Upper lobe of right lung (tissue), 1 donor: ENCODE measurements around the gene HMG20A. TPM values are rescaled to one million over a fixed set of nuclear protein-coding genes. Genes with fewer than 3 reads are reported as not detected.

ENCODE experiments used
- ATAC-seq: fragments of 200-7000 bp; cut with Tn5 transposase; one replicate; pipeline ENCODE4 v1.9.1; 2020; ENCODE audit warnings: mild to moderate bottlenecking, moderate library complexity
- DNase-seq: peaks from one replicate; pipeline ENCODE4 v3.0.0-alpha.2; 2020
- H3K27ac ChIP-seq: fragments of 200-600 bp; one replicate; pipeline ENCODE4 v1.8.0; 2022
- H3K27me3 ChIP-seq: fragments of 200-600 bp; one replicate; pipeline ENCODE4 v1.8.0; 2022; ENCODE audit warnings: mild to moderate bottlenecking
- H3K36me3 ChIP-seq: fragments of 200-600 bp; one replicate; pipeline ENCODE4 v1.8.0; 2022
- H3K4me1 ChIP-seq: fragments of 200-600 bp; one replicate; pipeline ENCODE4 v1.8.0; 2022
- H3K4me3 ChIP-seq: fragments of 200-600 bp; one replicate; pipeline ENCODE4 v1.8.0; 2022; ENCODE audit warnings: mild to moderate bottlenecking
- H3K9me3 ChIP-seq: fragments of 200-600 bp; one replicate; pipeline ENCODE4 v1.8.0; 2022
- intact Hi-C: fragments of 100-400 bp; cut with DNase I; formaldehyde crosslinking; loops from one replicate; pipeline ENCODE4 v1.11.0; 2022
- total RNA-seq: library from RNA; stranded (reverse); fragmentation: NEBNext Ultra II Directional; extraction: Animal tissue kit (Norgen Biotek cat#: 25700); gene quantifications from one replicate; pipeline ENCODE4 v1.2.1, GENCODE V29; 2021
- TF ChIP-seq, protein P1 (sequence below): fragments of 200-600 bp; IDR thresholded peaks from one replicate; pipeline ENCODE4 v1.8.0; 2022; ENCODE audit warnings: antibody characterized with exemption
- donor health status: DM: no; HTN: yes; CAD: no; lungs with severe emphysema.

Gene HMG20A
- total RNA-seq, 1 donor from 2014 or later: 41.9 TPM

DNA sequence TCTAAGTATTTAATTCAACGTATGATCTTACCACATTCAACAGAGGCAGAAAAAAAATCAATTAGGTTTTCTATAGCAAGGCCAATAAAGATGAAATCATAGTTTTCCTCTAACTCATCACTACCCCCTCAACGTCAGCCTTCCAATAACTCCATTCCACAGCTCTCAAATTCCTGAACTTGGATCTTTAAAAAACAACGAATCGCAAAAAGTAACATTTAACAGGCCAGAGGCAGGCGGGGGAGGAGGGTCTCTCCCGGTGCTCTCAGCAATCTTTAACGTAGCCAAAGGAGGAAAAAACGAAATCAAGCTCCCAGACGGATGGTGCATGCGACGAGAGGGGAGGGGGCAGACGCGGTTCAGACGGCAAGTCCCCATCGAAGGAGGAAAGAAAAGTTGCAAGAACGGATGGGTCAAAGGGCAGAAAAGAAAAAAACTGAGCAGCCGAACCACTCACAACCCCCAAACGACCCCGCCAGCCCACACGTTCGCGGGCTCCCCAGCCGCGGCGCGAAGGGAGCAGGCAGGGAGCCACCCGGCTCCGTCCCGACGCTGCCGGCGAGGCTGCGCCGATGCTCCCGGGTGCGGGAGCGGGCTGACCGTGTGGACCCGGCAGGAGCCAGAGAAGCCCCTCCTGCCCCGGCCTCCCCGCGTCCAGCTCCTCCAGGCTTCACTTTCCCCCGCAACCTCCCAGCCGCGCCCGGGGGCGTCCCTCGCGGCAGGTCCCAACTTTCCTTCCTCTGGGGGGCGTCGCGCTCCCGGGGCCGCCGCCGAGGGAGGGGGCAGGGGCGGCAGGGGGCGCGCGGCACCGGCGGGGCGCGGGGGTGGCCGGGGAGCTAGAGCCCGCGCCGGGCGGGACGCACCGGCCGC lies 1.5 kb upstream of the HMG20A start:
- Histone ChIP-seq H3K27ac (peak overlapping the region; percentile 90), H3K9me3 (no peaks in the 10 kb centered on the region), H3K36me3 (no peaks in the 10 kb centered on the region), H3K4me1 (peaks cover 51% of the 10 kb centered on the region), H3K27me3 (no peaks in the 10 kb centered on the region), H3K4me3 (peak overlapping the region; percentile 90)
- intact Hi-C loops: no loop called here
- TF ChIP-seq, protein P1, sequence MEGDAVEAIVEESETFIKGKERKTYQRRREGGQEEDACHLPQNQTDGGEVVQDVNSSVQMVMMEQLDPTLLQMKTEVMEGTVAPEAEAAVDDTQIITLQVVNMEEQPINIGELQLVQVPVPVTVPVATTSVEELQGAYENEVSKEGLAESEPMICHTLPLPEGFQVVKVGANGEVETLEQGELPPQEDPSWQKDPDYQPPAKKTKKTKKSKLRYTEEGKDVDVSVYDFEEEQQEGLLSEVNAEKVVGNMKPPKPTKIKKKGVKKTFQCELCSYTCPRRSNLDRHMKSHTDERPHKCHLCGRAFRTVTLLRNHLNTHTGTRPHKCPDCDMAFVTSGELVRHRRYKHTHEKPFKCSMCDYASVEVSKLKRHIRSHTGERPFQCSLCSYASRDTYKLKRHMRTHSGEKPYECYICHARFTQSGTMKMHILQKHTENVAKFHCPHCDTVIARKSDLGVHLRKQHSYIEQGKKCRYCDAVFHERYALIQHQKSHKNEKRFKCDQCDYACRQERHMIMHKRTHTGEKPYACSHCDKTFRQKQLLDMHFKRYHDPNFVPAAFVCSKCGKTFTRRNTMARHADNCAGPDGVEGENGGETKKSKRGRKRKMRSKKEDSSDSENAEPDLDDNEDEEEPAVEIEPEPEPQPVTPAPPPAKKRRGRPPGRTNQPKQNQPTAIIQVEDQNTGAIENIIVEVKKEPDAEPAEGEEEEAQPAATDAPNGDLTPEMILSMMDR: peak; percentile 27
- ATAC-seq (peak; percentile 0), DNase-seq (peak; percentile 77)

DNA sequence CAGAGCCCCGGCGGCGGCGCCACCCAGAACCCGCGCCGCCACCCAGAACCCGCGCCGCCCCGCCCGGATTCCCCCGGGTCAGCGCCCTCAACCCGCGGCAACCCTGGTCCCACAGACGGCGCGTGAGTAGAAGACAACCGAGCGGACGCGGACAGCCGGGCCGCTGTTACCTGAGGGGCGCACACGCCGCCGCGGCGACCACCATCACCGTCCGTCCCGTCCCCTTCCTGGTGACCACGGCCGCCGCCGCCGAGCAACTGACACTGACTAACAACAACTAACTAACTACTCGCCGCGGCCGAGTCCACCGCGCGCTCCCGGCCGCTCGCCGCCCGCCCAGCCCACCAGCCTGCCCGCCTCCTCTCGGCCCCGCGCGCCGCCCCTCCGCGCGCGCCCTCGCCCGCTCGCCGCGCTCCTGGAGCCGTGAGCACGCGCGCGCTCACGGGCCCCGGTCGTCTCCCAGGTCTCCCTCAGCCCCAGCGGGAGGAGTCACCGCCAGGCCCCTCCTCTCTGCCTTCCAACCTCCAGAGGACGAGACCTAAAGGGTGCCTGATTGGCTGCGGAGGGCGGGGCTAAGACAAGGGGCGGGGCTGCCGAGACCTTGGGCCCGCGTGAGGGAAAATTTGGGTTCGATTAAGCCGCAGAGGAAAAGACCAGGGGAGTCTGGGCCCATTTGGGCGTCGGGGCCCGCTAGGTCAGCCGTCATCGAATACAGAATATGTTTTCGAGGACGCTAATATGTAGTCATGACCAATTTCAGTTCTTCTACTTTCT lies 665 bp upstream of the HMG20A start, which contains the start of gene PEAK1:
PEAK1 (minus strand) TSS at position 269 of the 774 bp plus-strand sequence. CDS start 238,178 bp downstream, outside the sequence.
- intact Hi-C loops: no loop called here
- TF ChIP-seq, protein P1: no peak
- peaks cover 45% of the 10 kb centered on the region for H3K4me1 ChIP-seq

DNA sequence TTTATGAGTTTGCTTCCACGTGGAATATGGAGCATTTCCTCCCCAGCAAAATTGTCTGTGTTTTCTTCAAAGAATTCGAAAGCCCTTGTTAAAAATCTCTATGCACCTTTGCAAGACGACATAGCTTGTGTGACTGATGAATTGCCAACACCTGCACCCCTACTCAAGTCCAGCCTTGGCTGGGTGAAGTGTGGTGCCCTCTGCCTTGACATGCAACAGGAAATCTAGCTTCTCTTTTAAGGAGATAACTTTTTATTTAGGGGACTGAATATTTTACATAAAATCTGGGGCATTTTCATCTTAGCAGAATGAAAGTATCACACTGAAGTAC lies 647 bp downstream of the HMG20A start:
- Histone ChIP-seq H3K36me3 (no peaks in the 10 kb centered on the region), H3K4me3 (peak overlapping the region; percentile 90), H3K4me1 (peaks cover 34% of the 10 kb centered on the region), H3K27ac (peak overlapping the region; percentile 92), H3K27me3 (no peaks in the 10 kb centered on the region), H3K9me3 (no peaks in the 10 kb centered on the region)
- DNase-seq (no peak), ATAC-seq (no peak)
- intact Hi-C loops: no loop called here
- TF ChIP-seq, protein P1: no peak

More for the DNA sequence above, 665 bp upstream of the HMG20A start, which contains the start of gene PEAK1:
- peak; percentile 99 for ATAC-seq
- Histone ChIP-seq H3K27ac (peak within 1 kb of the TSS; percentile 92), H3K27me3 (no peaks in the 10 kb centered on the region), H3K9me3 (no peaks in the 10 kb centered on the region), H3K36me3 (no peaks in the 10 kb centered on the region), H3K4me3 (peak within 1 kb of the TSS; percentile 90)
- peak; percentile 100 for DNase-seq

DNA sequence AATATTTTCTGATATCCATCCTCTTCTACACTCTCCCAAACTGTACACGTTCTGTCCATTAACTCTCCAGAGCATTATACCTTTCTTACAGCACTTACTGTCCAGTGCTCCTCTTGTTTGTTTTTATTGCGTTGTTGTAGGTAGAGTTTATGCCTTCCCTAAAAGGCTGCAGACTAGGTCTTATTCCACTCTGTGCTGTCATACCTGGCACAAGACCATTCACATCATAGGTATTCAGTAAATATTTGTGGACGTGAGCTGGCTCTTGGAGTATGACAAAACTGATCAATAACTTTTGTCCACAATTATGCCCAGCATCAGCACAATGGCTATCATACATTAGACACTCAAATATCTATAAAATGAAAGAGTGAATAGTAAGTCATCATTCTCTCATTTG lies 4.4 kb downstream of the HMG20A start:
- Histone ChIP-seq H3K4me3 (no peak overlapping the region), H3K36me3 (no peaks in the 10 kb centered on the region), H3K27me3 (no peaks in the 10 kb centered on the region), H3K4me1 (peaks cover 24% of the 10 kb centered on the region), H3K9me3 (no peaks in the 10 kb centered on the region), H3K27ac (no peak overlapping the region)
- intact Hi-C loops: no loop called here
- TF ChIP-seq, protein P1: no peak
- ATAC-seq (no peak), DNase-seq (no peak)

DNA sequence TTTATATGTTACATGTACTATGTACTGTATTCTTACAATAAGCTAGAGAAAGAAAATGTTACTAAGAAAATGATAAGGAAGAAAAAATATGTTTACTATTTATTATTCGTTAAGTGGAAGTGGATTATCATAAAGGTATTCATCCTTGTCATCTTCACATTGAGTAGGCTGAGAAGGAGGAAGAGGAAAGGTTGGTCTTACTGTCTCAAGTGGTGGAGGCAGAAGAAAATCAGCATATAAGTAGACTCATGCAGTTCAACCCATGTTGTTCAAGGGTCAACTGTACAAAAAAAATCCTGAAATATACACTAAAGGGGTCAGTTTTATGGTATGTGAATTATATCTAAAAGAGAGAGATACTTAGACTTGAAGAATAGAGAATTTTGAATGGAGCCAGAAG lies 5.7 kb downstream of the HMG20A start:
- H3K4me3 ChIP-seq: no peak overlapping the region
- intact Hi-C loops: no loop called here
- no peak overlapping the region for H3K27ac ChIP-seq
- H3K27me3 ChIP-seq: no peaks in the 10 kb centered on the region
- DNase-seq: no peak
- H3K9me3 ChIP-seq: no peaks in the 10 kb centered on the region
- no peaks in the 10 kb centered on the region for H3K36me3 ChIP-seq
- TF ChIP-seq, protein P1: no peak
- H3K4me1 ChIP-seq: peaks cover 32% of the 10 kb centered on the region
- no peak for ATAC-seq
